ENCODE results near the gene ITGA11. TPM values are rescaled to one million over a fixed set of nuclear protein-coding genes. Genes with fewer than 3 reads are reported as not detected.

The ITGA11 gene
- total and polyA plus RNA-seq, 2 experiments from 2014 or later = 0.03 to 0.40 TPM

- no peak for TF ChIP-seq REST (IDR thresholded peaks at IDR 0.05; ENCODE audit: unreplicated experiment)
- TF ChIP-seq ETS1 (IDR thresholded peaks at IDR 0.05) = no peak
- no peak for TF ChIP-seq CREB1 (CRISPR knock-in tag; IDR thresholded peaks at IDR 0.05; ENCODE audit: low read depth)
Measured at GRCh38 chr15:68387381-68388143, 44.4 kb downstream of the ITGA11 start (continued).

- no peak for ATAC-seq
- no peaks in the 10 kb centered on the region for H3F3A ChIP-seq (replicated peaks; ENCODE audit: low read depth)
- no peaks in the 10 kb centered on the region for H3K36me3 ChIP-seq (ENCODE audit: insufficient read depth)
- no peaks in the 10 kb centered on the region for H3K27me3 ChIP-seq (ENCODE audit: insufficient read depth)
- TF ChIP-seq ZNF114 (CRISPR knock-in tag; IDR thresholded peaks at IDR 0.05) (no peak), STAT1 (IDR thresholded peaks at IDR 0.05; ENCODE audit: unreplicated experiment) (no peak), JUNB (IDR thresholded peaks at IDR 0.05; ENCODE audit: unreplicated experiment) (no peak), ETS1 (IDR thresholded peaks at IDR 0.05) (no peak), ZNF331 (CRISPR knock-in tag; IDR thresholded peaks at IDR 0.05; ENCODE audit: low read depth) (no peak), EZH2phosphoT487 (IDR thresholded peaks at IDR 0.05; ENCODE audit: unreplicated experiment) (no peak), NANOG (IDR thresholded peaks at IDR 0.05; ENCODE audit: borderline replicate concordance) (no peak)
- Mint-ChIP-seq H3K27me3 (ENCODE audit: insufficient read depth, low read depth, poor library complexity) (peaks cover 2% of the 10 kb centered on the region), H3K9me3 (peaks cover 6% of the 10 kb centered on the region; the same call in 2 of the 3 replicates), H3K4me3 (no peak overlapping the region), H3K36me3 (ENCODE audit: low read depth) (peaks cover 4% of the 10 kb centered on the region; the same call in 1 of the 3 replicates), H3K4me1 (no peaks in the 10 kb centered on the region), H3K27ac (no peak overlapping the region)
- no peak overlapping the region for H3K4me2 ChIP-seq
- H3K79me2 ChIP-seq (replicated peaks; ENCODE audit: insufficient read depth) = no peaks in the 10 kb centered on the region
- no peaks in the 10 kb centered on the region for H4K20me1 ChIP-seq (replicated peaks; ENCODE audit: insufficient read depth)
- H3K9me2 ChIP-seq (ENCODE audit: insufficient read depth) = peaks cover 3% of the 10 kb centered on the region; the same call in 1 of the 2 replicates
- no peak overlapping the region for H3K27ac ChIP-seq (ENCODE audit: low read depth)
- H3K4me1 ChIP-seq (ENCODE audit: insufficient read depth) = no peaks in the 10 kb centered on the region
- H3K4me3 ChIP-seq = no peak overlapping the region
- no peak overlapping the region for H2AFZ ChIP-seq
- no peak for DNase-seq (ENCODE audit: low spot score)
Measured at GRCh38 chr15:68386587-68387288, 45.2 kb downstream of the ITGA11 start.

Data from GM23338 (cell line).